ENCODE measurements around the gene MLC1. TPM values are rescaled to one million over a fixed set of nuclear protein-coding genes. Genes with fewer than 3 reads are reported as not detected.

Gene MLC1
- total RNA-seq, 1 experiment from 2014 or later: not detected

DNA sequence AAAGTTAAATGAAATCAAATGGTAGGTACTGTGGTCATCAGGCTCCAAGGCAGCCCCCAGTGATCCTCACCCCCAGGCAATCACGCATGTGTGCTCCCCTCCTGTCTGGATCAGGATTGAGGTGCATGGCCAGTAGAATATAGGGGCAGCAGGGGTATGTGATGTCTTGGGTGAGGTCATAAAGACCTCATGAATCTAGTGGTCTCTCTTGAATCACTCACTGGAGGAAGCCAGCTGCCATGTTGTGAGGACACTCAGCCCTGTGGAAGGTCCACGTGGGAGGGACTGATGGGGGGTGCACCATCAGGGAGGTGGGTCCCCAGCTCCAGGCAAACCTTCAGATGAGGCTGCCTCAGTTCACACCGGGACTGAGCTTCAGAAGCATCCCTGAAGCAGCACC is 65.9 kb downstream of the MLC1 start:
- intact Hi-C loops (cut with micrococcal nuclease; ENCODE audit: unreplicated experiment): no loop called here
- H3K27me3 ChIP-seq (ENCODE audit: control insufficient read depth, insufficient read depth, low read length): no peaks in the 10 kb centered on the region

DNA sequence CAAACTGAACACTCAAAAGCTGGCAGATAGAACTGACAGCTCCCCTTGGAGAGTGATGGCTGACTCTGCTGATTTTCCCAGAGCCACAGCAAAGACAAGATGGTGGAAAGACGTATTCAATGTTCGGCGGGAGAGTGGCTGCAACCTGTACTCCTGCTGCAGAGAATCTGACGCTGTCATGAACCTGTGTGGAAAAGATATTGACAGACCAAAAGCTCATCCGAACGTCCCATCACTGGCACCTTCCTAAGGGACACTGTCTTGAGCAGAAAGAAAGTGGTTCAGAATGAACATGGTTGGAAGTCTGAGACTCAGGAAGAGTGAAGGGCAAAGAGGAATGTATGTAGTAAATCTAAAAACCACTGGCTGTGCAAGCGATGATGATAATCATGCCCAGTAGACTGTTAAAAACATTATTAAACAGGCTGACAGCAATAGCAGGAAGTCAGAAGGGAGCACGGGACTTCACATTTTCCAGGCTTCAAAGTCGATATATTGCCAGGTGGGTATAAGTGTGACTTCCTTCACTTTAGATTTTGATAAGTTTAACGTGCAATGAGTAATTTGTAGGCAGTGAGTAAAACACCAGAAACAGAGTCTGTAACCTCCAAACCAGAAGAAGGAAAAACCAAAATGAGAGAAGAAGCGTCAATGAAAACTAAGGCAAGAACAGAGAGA is 66.5 kb downstream of the MLC1 start:
- ChIA-PET POLR2A (no interaction called here), CTCF (no interaction called here)
- intact Hi-C loops (cut with micrococcal nuclease; ENCODE audit: unreplicated experiment): no loop called here
- H3K36me3 ChIP-seq (ENCODE audit: control insufficient read depth, insufficient read depth, low read length): no peaks in the 10 kb centered on the region
- DNase-seq (ENCODE audit: low read depth, low spot score): no peak
- H3K27ac ChIP-seq (ENCODE audit: low read length): no peak overlapping the region
- no peak for ATAC-seq
- TF ChIP-seq, protein P1, sequence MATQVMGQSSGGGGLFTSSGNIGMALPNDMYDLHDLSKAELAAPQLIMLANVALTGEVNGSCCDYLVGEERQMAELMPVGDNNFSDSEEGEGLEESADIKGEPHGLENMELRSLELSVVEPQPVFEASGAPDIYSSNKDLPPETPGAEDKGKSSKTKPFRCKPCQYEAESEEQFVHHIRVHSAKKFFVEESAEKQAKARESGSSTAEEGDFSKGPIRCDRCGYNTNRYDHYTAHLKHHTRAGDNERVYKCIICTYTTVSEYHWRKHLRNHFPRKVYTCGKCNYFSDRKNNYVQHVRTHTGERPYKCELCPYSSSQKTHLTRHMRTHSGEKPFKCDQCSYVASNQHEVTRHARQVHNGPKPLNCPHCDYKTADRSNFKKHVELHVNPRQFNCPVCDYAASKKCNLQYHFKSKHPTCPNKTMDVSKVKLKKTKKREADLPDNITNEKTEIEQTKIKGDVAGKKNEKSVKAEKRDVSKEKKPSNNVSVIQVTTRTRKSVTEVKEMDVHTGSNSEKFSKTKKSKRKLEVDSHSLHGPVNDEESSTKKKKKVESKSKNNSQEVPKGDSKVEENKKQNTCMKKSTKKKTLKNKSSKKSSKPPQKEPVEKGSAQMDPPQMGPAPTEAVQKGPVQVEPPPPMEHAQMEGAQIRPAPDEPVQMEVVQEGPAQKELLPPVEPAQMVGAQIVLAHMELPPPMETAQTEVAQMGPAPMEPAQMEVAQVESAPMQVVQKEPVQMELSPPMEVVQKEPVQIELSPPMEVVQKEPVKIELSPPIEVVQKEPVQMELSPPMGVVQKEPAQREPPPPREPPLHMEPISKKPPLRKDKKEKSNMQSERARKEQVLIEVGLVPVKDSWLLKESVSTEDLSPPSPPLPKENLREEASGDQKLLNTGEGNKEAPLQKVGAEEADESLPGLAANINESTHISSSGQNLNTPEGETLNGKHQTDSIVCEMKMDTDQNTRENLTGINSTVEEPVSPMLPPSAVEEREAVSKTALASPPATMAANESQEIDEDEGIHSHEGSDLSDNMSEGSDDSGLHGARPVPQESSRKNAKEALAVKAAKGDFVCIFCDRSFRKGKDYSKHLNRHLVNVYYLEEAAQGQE (IDR thresholded peaks at IDR 0.05; ENCODE audit: insufficient read depth in 1 of 2, low read depth in 2 of 2, low read length in 1 of 2): no peak
- TF ChIP-seq TCF7L2 (IDR thresholded peaks at IDR 0.05; ENCODE audit: low read depth, low read length) (no peak), SIN3A (IDR thresholded peaks at IDR 0.05; ENCODE audit: borderline replicate concordance, insufficient read depth, low read depth, low read length) (no peak), POLR2AphosphoS5 (IDR thresholded peaks at IDR 0.05; ENCODE audit: low read depth, low read length) (no peak)
- TF ChIP-seq, protein P2, sequence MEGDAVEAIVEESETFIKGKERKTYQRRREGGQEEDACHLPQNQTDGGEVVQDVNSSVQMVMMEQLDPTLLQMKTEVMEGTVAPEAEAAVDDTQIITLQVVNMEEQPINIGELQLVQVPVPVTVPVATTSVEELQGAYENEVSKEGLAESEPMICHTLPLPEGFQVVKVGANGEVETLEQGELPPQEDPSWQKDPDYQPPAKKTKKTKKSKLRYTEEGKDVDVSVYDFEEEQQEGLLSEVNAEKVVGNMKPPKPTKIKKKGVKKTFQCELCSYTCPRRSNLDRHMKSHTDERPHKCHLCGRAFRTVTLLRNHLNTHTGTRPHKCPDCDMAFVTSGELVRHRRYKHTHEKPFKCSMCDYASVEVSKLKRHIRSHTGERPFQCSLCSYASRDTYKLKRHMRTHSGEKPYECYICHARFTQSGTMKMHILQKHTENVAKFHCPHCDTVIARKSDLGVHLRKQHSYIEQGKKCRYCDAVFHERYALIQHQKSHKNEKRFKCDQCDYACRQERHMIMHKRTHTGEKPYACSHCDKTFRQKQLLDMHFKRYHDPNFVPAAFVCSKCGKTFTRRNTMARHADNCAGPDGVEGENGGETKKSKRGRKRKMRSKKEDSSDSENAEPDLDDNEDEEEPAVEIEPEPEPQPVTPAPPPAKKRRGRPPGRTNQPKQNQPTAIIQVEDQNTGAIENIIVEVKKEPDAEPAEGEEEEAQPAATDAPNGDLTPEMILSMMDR (IDR thresholded peaks at IDR 0.05): no peak
- H3K9me3 ChIP-seq (ENCODE audit: control insufficient read depth, insufficient read depth, low read depth, low read length): no peaks in the 10 kb centered on the region
- BruUV-seq (replicated peaks): no TSS peak
- H3K4me3 ChIP-seq (ENCODE audit: low read depth in 2 of 2, low read length in 2 of 2): no peak overlapping the region
- peaks cover 8% of the 10 kb centered on the region for H3K4me1 ChIP-seq (ENCODE audit: control insufficient read depth, insufficient read depth, low read length)
- in situ Hi-C loops (cut with HindIII; ENCODE audit: low pct_unique_long_range_greater_than_20kb, low sequenced_read_pairs): no loop called here
- H3K27me3 ChIP-seq (ENCODE audit: control insufficient read depth, insufficient read depth, low read length): no peaks in the 10 kb centered on the region

More for the DNA sequence above, 65.9 kb downstream of the MLC1 start:
- Histone ChIP-seq H3K36me3 (ENCODE audit: control insufficient read depth, insufficient read depth, low read length) (no peaks in the 10 kb centered on the region), H3K4me1 (ENCODE audit: control insufficient read depth, insufficient read depth, low read length) (peaks cover 3% of the 10 kb centered on the region), H3K9me3 (ENCODE audit: control insufficient read depth, insufficient read depth, low read depth, low read length) (no peaks in the 10 kb centered on the region), H3K4me3 (ENCODE audit: low read depth in 2 of 2, low read length in 2 of 2) (no peak overlapping the region), H3K27ac (ENCODE audit: low read length) (no peak overlapping the region)
- in situ Hi-C loops (cut with HindIII; ENCODE audit: low pct_unique_long_range_greater_than_20kb, low sequenced_read_pairs): no loop called here
- ChIA-PET CTCF (no interaction called here), POLR2A (no interaction called here)
- TF ChIP-seq, protein P1 (IDR thresholded peaks at IDR 0.05; ENCODE audit: insufficient read depth in 1 of 2, low read depth in 2 of 2, low read length in 1 of 2): no peak
- TF ChIP-seq, protein P2 (IDR thresholded peaks at IDR 0.05): no peak
- TF ChIP-seq TCF7L2 (IDR thresholded peaks at IDR 0.05; ENCODE audit: low read depth, low read length): no peak
- ATAC-seq (no peak), DNase-seq (ENCODE audit: low read depth, low spot score) (no peak)
- BruUV-seq (replicated peaks): no TSS peak
